HG02798 (cell line): ENCODE data around the gene ZNF410.
"Not testable (repeated sequence)": the region's sequence is repeated elsewhere in the genome, so short reads cannot be mapped to it uniquely, and the experiment has no call there.

Experiments
- ATAC-seq: cut with Tn5 transposase; IDR thresholded peaks from one replicate; pipeline ENCODE4 v1.9.1; 2021; ENCODE audit warnings: mild to moderate bottlenecking; ENCODE audit not compliant: unreplicated experiment, poor library complexity

The ZNF410 gene, protein sequence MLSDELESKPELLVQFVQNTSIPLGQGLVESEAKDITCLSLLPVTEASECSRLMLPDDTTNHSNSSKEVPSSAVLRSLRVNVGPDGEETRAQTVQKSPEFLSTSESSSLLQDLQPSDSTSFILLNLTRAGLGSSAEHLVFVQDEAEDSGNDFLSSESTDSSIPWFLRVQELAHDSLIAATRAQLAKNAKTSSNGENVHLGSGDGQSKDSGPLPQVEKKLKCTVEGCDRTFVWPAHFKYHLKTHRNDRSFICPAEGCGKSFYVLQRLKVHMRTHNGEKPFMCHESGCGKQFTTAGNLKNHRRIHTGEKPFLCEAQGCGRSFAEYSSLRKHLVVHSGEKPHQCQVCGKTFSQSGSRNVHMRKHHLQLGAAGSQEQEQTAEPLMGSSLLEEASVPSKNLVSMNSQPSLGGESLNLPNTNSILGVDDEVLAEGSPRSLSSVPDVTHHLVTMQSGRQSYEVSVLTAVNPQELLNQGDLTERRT

DNA sequence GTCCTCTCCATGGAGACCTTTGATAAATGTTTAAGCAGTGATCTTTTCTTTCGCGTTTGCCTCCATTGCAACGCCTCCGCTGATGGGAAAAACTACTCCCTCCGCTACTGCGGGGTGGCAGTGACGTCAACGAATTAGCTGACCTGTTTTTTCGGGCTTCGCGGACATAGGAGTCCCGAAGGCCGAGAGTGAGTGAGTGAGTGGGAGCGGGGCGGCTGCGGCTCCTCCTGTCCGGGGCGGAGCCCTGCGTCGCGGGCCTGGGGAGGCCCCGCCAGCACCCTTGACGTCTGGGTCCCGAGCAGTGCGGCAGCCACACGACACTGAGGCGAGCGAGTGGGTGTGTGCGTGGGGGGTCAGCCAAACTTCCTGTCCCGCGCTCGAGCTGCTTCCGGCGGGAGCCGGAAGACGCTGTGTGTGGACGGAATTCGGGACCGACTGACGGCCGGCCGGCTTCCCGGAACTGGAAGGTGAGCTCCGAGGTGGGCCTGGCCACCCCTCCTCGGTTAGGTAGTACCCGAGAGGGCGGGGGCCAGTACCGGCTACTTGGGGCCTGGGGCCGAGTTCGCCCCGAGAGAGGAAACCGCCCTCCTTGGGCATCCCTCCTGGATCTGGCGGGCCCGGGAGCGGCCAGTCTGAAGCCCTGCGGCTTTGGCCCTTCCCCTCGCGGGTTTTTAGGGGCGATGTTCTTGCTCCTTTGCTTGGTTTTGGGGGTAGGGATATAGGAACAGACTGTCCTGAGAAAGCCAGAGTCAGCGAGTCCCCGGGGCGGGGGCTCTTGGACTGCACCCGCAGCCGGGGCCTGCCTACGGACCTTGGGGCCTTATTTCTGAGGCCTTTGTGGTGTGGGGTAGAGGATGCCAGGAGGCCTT is at the start of gene ZNF410:
TSS of gene ZNF410 (plus strand) at position 411 of the 869 bp plus-strand sequence. CDS start 5,317 bp downstream, outside the sequence.
- peak; percentile 99 for ATAC-seq

DNA sequence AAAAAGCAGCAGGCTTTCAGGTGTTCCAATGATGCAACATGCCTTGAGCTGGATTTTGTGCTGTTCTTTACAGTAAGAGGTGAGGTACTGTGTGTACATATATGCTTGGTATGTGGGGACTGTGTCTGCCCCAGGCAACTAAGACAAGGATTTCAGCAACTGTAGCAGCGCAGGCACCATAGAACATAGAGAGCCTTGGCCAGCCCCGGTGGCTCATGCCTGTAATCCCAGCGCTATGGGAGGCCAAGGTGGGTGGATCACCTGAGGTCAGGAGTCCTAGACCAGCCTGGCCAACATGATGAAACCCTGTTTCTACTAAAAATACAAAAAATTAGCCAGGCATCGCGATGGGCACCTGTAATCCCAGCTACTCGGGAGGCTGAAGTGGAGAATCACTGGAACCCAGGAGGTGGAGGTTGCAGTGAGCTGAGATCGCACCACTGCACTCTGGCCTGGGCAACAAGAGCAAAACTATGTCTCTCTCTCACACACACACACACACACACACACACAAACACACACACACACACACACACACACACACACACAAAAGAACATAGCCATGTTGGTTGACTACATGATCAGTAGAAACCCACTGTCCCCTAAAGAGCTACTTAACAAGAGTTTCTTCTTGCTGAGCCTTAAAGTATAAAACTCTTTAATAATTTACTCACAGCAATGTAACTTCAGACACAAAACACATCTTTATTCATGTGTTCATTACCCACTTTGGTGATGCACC is 48.2 kb upstream of the ZNF410 start:
- not testable (repeated sequence) for ATAC-seq

DNA sequence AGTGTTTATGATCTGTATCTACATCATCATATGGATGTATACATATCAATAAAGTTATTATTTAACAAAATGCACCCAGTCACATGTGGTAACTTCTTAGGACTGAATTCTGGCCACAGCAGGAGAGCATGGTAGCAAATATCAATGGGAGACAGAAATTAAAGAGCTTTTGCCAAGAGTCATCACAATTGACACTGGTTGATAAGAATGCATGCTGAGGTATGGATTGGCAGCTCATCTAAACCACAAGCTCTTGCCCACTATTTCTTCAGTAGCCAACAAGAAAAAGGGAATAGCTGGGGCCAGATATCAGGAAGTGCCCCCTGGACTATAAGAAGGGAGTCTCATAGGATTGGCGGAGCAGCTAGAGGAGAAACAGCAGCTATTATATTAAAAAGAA is 44.5 kb upstream of the ZNF410 start:
- ATAC-seq, result no peak

DNA sequence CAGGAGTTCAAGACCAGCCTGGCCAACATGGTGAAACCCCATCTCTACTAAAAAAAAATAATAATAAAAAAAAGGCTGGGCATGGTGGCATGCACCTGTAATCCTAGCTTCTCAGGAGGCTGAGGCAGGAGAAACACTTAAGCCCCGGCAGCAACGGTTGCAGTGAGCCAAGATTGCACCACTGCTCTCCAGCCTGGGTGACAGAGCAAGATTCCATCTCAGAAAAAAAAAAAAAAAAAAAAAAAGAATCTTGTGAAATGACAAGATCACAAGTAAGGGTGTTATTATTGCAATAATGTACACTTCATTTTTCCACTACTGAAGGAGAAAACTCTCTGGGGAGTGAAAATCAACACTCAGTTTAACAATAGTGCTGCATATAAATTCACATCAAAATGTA is 43.8 kb upstream of the ZNF410 start:
- no peak for ATAC-seq

DNA sequence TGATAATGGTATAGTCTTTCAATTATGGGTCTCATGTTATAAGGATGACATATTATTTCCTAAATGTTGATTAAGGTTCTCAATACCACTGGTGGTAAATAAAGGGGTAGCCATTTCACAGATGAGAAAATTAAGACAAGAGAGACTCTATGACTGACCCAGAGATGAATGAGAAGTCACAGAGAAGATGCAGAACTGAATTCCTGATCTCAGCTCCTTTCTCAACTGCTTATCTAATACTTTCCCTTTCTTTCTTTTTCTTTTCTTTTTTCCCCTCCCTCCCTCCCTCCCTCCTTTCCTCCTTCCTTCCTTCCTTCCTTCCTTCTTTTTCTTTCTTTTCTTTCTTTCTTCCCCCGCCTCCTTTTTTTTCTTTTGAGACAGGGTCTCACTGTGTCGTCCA is 43.4 kb upstream of the ZNF410 start:
- ATAC-seq, result no peak

DNA sequence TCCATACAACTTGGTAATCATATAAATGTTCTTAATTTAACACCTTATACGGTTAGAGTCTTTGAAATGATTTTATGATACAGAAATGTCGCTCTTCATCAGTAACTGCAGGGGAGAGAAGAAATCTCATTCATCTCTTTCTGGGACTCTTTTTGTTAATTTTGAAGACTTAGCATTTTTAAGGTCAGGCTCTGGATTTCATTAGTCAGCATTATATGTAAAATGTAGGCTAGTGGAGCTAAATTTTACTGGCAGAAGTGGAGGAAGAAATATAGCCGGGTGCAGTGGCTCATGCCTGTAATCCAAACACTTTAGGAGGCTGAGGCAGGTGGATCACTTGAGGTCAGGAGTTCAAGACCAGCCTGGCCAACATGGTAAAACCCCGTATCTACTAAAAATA is 39.7 kb upstream of the ZNF410 start:
- ATAC-seq, result no peak

DNA sequence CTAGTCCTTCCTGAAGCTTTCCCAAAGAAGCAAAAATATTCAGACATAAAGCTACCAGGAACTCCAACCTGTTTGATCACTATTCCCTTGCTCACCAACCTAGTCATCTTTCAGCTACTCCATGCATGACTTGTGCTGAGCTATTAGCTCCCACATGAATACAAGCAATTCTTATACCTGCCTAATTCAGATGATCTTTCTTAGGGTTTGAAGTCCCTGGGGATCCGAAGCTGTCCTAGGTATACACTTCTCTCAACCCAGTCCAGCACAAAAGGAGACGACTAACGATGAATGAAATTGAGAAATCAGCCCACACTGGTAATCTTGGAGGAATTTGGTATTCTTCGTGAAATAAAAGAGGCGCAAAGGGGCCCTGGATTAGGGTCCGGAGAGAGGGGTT is 35.7 kb upstream of the ZNF410 start:
- no peak for ATAC-seq

DNA sequence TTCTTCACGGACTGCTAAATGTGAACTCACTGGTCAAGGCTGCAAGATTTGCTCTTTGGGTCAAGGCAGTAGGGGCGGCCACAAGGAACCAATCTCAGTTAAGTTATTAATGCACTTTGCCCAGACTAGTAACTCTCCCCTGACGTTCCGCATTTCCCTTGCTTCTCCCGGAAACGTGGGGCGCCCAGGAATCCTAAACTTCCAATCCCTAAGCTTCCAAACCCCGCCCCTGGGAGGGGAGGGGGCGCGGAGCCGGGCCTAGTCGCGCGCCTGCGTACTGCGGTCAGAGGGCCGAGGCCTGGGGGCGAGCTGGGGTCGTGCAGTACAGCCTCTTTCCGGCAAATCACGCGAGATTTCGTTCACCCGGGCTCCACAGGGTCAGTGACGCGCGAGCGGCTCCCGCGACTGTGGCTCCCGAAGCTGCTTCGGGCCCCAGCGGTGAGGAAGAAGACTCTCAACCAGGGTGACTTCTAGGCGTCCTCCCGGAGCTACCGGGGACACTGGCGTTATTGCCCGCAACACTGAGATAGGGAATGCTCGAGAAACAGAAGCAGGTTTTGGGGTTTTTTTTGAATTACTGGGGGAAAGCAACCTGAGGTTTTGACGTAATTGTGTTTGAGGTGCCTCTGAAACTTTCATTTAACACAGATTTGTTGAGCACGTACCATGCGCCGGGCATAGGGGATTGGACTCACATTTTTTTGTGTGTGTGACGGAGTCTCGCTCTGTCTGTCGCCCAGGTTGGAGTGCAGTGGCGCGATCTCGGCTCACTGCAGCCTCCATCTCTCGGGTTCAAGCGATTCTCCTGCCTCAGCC is 34.9 kb upstream of the ZNF410 start, which contains the start of gene PTGR2:
TSS of gene PTGR2 (plus strand) at position 265 of the 816 bp plus-strand sequence. CDS start 7,032 bp downstream, outside the sequence.
- ATAC-seq, result peak; percentile 94

DNA sequence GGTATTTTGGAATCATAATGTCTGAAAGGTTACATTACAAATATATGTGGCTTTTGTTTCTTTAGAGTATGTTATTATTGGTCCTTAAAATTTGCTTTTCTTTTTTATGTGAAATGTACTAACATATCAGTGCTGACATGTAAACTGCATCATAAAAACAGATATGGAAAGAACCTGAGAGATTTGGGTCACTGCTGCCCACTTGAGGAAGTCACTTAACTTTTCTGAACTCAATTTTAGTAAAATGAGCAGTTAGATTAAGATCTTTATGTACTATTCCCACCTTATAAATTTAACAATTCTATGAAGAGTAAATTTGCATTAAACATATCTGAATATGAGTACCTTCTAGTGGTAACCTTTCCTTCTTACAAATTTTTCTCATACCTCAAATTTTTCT is 27.5 kb upstream of the ZNF410 start:
- no peak for ATAC-seq

DNA sequence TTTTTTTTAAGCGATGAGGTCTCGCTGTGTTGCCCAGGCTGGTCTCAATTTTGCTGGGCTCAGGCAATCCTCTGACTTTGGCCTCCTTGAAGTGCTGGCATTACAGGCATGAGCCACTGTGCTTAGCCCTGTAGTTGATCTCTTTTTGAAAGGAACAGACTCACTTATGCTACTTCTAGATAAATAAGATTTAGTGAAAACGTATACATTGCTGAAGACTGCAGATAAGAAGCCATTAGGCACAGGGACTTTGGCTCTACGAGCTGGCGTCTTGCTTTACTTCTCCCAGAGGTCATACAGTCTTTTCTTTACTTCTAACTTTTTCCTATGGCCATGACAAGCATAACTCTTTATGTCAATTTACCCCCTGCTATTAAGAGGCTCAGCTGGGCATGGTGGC is 25.6 kb upstream of the ZNF410 start:
- no peak for ATAC-seq

DNA sequence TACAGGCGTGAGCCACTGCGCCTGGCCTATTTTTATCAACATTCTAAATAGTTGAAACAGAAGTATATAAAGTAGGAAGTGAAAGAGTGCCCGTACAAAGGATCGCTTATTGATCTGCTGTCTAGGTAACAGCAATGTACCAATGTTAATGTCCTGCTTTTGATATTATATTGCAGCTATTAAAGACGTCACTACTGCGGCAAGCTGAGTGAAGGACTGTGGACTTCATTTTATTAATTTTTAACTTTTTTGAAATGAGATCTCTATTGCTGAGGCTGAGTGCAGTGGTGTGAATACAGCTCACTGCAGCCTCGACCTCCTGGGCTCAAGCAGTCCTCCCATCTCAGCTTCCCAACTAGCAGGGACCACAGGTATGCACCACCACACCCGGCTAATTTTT is 24.2 kb upstream of the ZNF410 start:
- no peak for ATAC-seq

DNA sequence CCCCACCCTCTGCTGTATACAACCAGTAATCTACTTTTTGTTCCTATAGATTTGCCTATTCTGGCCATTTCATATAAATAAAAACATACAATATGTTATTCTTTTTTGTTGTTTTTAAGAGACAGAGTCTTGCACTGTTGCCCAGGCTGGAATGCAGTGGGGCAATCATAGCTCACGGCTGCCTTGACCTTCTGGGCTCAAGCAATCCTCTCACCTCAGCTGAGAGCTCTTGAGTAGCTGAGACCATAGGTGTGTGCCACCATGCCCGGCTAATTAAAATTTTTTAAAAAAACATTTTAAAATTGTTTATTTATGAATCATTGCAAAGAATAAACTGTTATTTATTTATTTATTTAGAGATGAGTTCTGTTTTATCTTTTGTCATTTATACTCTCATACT is 23.4 kb upstream of the ZNF410 start:
- no peak for ATAC-seq

DNA sequence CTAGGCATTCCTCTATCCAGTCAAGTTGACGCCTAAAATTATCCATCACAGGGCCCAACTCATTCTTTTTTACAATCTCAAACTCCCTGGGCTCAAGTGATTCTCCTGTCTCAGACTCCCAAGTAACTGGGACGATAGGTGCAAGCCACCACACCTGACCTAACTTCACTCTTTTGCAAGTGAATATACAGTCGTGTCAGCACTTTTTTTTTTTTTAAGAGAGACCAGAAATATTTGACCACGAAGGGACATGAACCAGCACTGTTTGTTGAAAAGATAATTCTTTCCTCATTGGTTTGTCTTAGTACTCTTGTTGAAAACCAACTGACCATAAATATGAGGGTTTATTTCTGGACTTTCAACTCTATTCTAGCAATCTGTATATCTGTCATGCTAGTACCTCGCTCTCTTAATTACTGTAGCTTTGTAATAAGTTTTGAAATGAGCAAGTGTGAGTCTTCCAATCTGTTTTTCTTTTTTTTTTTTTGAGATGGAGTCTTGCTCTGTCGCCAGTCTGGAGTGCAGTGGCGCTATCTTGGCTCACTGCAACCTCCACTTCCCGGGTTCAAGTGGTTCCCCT is 21.0 kb upstream of the ZNF410 start:
- no peak for ATAC-seq

DNA sequence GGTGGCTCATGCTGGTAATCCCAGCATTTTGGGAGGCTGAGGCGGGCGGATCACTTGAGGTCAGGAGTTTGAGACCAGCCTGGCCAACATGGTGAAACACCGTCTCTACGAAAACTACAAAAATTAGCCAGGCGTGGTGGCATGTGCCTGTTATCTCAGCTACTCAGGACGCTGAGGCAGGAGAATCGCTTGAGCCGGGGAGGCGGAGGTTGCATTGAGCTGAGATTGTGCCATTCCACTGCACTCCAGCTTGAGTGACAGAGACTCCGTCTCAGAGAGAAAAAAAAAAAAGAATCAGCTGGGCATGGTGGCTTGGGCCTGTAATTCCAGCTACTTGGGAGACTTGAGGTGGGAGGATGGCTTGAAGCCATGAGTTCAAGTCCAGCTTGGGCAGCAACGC is 16.9 kb upstream of the ZNF410 start:
- not testable (repeated sequence) for ATAC-seq

DNA sequence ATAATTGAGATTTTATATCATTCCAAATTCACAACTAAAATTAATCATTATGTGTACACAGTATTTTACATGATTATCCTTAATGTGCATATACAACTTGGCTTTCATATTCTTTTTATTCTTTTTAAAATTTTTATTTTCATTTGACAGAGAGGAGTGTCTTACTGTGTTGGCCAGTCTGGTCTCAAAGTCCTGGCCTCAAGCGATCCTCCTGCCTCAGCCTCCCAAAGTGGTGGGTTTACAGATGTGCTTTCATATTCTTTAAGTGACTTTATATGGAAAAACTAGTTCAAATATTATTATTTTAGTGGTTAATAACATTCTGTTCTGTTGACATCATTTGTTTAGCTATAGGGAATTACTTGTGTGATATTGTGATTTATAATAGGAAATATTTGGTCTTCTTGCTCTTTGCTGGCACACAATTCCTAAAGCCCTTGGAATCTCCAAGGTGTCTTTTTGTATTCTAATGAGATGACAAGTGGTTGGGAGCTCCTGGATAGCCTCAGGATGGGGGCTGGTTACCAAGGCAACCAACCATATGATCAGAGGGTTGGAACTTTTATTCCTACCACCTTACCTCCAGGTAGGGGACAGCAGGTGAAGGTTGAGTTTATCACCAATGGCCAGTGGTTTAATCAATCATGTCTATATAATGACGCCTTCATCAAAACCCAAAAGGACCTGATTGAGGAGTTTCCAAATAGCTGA is 16.0 kb upstream of the ZNF410 start:
- ATAC-seq, result no peak

DNA sequence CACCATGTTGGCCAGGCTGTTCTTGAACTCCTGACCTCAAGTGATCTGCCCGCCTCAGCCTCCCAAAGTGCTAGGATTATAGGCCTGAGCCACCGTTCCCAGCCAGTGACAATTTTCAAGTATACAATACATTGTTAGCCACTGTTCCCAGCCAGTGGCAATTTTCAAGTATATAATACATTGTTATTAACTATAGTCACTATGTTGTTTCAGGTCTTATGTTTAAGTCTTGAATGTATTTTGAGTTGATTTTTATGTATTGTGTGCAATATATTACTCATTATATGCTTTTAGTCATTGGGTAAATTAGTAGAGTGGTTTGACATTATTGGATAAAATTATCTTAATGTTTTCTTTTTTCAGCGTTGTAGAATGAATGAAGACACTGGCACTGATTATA is 13.0 kb upstream of the ZNF410 start:
- ATAC-seq, result no peak

DNA sequence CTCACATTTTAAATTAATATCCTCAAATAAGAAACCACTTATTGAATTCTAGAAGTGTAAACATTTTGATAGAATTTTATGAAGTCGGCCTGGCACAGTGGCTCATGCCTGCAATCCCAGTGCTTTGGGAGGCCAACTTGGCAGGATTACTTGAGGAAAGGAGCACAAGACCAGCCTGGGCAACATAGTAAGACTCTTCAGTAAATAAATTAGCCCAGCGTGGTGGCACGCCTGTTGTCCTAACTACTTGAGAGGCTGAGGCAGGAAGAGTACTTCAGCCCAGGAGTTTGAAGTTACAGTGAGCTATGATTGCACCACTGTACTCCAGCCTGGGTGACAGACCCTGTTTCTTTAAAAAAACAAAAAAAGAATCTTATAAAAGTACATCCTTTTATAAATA is 8.9 kb upstream of the ZNF410 start:
- ATAC-seq, result no peak

DNA sequence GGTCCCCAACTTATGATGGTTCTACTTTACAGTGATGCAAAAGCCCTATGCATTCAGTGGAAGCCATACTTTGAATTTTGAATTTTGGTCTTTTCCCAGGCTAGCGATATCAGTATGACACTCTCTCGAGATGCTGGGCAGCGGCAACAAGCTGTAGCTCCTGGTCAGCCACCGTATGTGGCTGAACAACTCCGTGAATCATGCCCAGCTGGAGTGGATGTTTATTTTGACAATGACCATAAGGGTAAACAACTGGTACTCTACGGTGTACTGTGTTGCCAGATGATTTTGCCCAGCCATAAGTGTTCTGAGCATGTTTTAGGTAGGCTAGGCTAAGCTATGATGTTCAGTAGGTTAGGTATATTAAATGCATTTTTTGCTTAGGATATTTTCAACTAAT is 8.2 kb upstream of the ZNF410 start:
- no peak for ATAC-seq

DNA sequence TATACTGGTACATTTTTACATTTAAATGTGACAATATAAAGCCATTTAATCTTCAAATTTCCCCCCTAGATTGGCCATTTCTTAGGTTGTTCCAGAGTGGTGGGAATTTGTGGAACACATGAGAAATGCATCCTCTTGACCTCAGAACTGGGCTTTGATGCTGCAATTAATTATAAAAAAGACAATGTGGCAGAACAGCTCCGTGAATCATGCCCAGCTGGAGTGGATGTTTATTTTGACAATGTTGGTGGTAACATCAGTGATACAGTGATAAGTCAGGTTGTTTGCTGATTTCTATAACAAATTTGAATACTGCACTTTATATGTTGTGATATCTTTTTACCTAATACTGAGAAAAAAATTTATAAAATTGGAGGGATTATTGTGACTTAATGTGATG is 7.6 kb upstream of the ZNF410 start:
- ATAC-seq, result no peak
